GM18511 (cell line): ENCODE results near the gene CAD.

Source experiments
- ATAC-seq: cut with Tn5 transposase; IDR thresholded peaks from one replicate; pipeline ENCODE4 v1.9.1; 2021; ENCODE audit warnings: mild to moderate bottlenecking, moderate library complexity; ENCODE audit not compliant: unreplicated experiment

CAD gene

GRCh38 chr2:27275211-27276150 lies 58.3 kb downstream of the CAD start, which contains the start of gene DNAJC5G:
TSS of gene DNAJC5G (plus strand) at chr2:27275433. CDS start at chr2:27276729, 1,296 bp downstream.
- no peak for ATAC-seq

- no peak for ATAC-seq
These were observed 60.8 kb downstream of the CAD start for GRCh38 chr2:27278010-27278409.

GRCh38 chr2:27280826-27281225 lies 63.7 kb downstream of the CAD start:
- no peak for ATAC-seq

- ATAC-seq, result no peak
These were observed 64.3 kb downstream of the CAD start for GRCh38 chr2:27281442-27281841.

- no peak for ATAC-seq
These were observed 64.8 kb downstream of the CAD start, which contains the start of gene TRIM54 for GRCh38 chr2:27281855-27282559. TSS of gene TRIM54 (plus strand) at chr2:27282429. CDS start at chr2:27282732, 303 bp downstream.

GRCh38 chr2:27282892-27283291 lies 65.7 kb downstream of the CAD start:
- no peak for ATAC-seq

GRCh38 chr2:27284996-27285395 lies 67.8 kb downstream of the CAD start:
- no peak for ATAC-seq

GRCh38 chr2:27285481-27285880 lies 68.3 kb downstream of the CAD start:
- ATAC-seq, result no peak

GRCh38 chr2:27288610-27289009 lies 71.4 kb downstream of the CAD start:
- no peak for ATAC-seq

- no peak for ATAC-seq
These were observed 73.4 kb downstream of the CAD start for GRCh38 chr2:27290549-27290948.

- ATAC-seq, result no peak
These were observed 74.7 kb downstream of the CAD start for GRCh38 chr2:27291865-27292264.
